ENCODE measurements around the gene PARD6G.

DNA sequence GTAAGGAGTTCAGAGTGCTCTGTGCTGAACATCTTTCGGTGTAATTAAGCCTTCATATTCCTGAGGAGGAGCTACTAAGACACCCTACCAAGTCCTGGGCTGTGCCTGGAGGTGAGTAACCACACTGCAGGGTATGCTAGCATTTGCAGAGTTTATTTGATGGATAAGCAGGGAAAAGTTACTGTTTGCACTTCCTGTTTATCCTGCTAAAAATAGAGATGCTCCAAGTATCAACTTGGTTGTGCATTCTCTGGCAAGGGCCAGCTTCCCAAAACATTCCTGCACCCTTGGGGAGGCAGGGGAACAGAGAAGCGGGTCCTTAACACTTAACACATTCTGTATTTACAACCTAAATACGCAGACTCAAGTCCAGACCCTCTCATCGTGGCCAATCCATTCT is 49.8 kb downstream of the PARD6G start:
- TF ChIP-seq, protein P1, sequence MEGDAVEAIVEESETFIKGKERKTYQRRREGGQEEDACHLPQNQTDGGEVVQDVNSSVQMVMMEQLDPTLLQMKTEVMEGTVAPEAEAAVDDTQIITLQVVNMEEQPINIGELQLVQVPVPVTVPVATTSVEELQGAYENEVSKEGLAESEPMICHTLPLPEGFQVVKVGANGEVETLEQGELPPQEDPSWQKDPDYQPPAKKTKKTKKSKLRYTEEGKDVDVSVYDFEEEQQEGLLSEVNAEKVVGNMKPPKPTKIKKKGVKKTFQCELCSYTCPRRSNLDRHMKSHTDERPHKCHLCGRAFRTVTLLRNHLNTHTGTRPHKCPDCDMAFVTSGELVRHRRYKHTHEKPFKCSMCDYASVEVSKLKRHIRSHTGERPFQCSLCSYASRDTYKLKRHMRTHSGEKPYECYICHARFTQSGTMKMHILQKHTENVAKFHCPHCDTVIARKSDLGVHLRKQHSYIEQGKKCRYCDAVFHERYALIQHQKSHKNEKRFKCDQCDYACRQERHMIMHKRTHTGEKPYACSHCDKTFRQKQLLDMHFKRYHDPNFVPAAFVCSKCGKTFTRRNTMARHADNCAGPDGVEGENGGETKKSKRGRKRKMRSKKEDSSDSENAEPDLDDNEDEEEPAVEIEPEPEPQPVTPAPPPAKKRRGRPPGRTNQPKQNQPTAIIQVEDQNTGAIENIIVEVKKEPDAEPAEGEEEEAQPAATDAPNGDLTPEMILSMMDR (IDR thresholded peaks at IDR 0.05), result no peak
- TF ChIP-seq POLR2A (IDR thresholded peaks at IDR 0.05), result no peak
